Activated naive CD8-positive, alpha-beta T cell treated with anti-CD3 and anti-CD28 coated beads, Interleukin-2, amount 50 U/mL, for 24 hours (primary cell): ENCODE results near the gene POP5.
"Not testable (repeated sequence)": the region's sequence is repeated elsewhere in the genome, so short reads cannot be mapped to it uniquely, and the experiment has no call there.

Experiments
- ATAC-seq: fragments of 150-1000 bp; cut with Tn5 transposase; one replicate; pipeline ENCODE4 v1.10.0; 2021
- DNase-seq: peaks from one replicate; pipeline ENCODE4 v3.0.0; 2021
- H3K27ac Mint-ChIP-seq: one replicate; pipeline ENCODE4 v1.8.0; 2021; ENCODE audit warnings: mild to moderate bottlenecking, mixed read lengths
- H3K27me3 Mint-ChIP-seq: one replicate; pipeline ENCODE4 v1.8.0; 2021; ENCODE audit warnings: mixed read lengths
- H3K36me3 Mint-ChIP-seq: one replicate; pipeline ENCODE4 v1.8.0; 2021; ENCODE audit warnings: low read depth, mixed read lengths
- H3K4me1 Mint-ChIP-seq: one replicate; pipeline ENCODE4 v1.8.0; 2021; ENCODE audit warnings: mixed read lengths
- H3K4me3 Mint-ChIP-seq: one replicate; pipeline ENCODE4 v1.8.0; 2021; ENCODE audit warnings: mild to moderate bottlenecking, moderate library complexity, mixed read lengths
- H3K9me3 Mint-ChIP-seq: one replicate; pipeline ENCODE4 v1.8.0; 2021; ENCODE audit warnings: mixed read lengths

Gene POP5

GRCh38 chr12:120580787-120581723 is at the start of gene POP5:
POP5 (minus strand) TSS chr12:120581402; CDS start chr12:120581362, 40 bp downstream.
- Mint-ChIP-seq H3K36me3 (peaks cover 34% of the 10 kb centered on the region), H3K27me3 (peaks cover 11% of the 10 kb centered on the region), H3K4me1 (peaks cover 38% of the 10 kb centered on the region), H3K9me3 (no peaks in the 10 kb centered on the region), H3K27ac (peak within 1 kb of the TSS; percentile 91), H3K4me3 (peak within 1 kb of the TSS; percentile 97)
- ATAC-seq (peak; percentile 93), DNase-seq (peak; percentile 95)

- no peak overlapping the region for H3K27ac Mint-ChIP-seq
- no peaks in the 10 kb centered on the region for H3K36me3 Mint-ChIP-seq
- no peaks in the 10 kb centered on the region for H3K4me1 Mint-ChIP-seq
- no peak overlapping the region for H3K4me3 Mint-ChIP-seq
- ATAC-seq = no peak
- H3K27me3 Mint-ChIP-seq = peaks cover 4% of the 10 kb centered on the region
- DNase-seq = no peak
- no peaks in the 10 kb centered on the region for H3K9me3 Mint-ChIP-seq
Measured at GRCh38 chr12:120630104-120630892, 49.1 kb upstream of the POP5 start.

- no peak overlapping the region for H3K27ac Mint-ChIP-seq
- peaks cover 4% of the 10 kb centered on the region for H3K27me3 Mint-ChIP-seq
- no peak overlapping the region for H3K4me3 Mint-ChIP-seq
- H3K36me3 Mint-ChIP-seq = no peaks in the 10 kb centered on the region
- no peak for DNase-seq
- no peak for ATAC-seq
- no peaks in the 10 kb centered on the region for H3K4me1 Mint-ChIP-seq
- no peaks in the 10 kb centered on the region for H3K9me3 Mint-ChIP-seq
Measured at GRCh38 chr12:120628919-120629318, 47.7 kb upstream of the POP5 start.

- H3K9me3 Mint-ChIP-seq = no peaks in the 10 kb centered on the region
- ATAC-seq = peak; percentile 43
- peaks cover 7% of the 10 kb centered on the region for H3K27me3 Mint-ChIP-seq
- DNase-seq = peak; percentile 27
- no peaks in the 10 kb centered on the region for H3K36me3 Mint-ChIP-seq
- H3K4me1 Mint-ChIP-seq = no peaks in the 10 kb centered on the region
- no peak overlapping the region for H3K4me3 Mint-ChIP-seq
- H3K27ac Mint-ChIP-seq = no peak overlapping the region
Measured at GRCh38 chr12:120625557-120626419, 44.6 kb upstream of the POP5 start.

GRCh38 chr12:120620624-120621023 is 39.4 kb upstream of the POP5 start:
- no peak for DNase-seq
- no peaks in the 10 kb centered on the region for H3K36me3 Mint-ChIP-seq
- peaks cover 34% of the 10 kb centered on the region for H3K27me3 Mint-ChIP-seq
- no peak overlapping the region for H3K4me3 Mint-ChIP-seq
- ATAC-seq = no peak
- H3K9me3 Mint-ChIP-seq = no peaks in the 10 kb centered on the region
- peaks cover 3% of the 10 kb centered on the region for H3K4me1 Mint-ChIP-seq
- no peak overlapping the region for H3K27ac Mint-ChIP-seq

GRCh38 chr12:120618954-120619615 is 37.9 kb upstream of the POP5 start:
- Mint-ChIP-seq H3K27ac (no peak overlapping the region), H3K36me3 (no peaks in the 10 kb centered on the region), H3K4me3 (no peak overlapping the region), H3K4me1 (peaks cover 14% of the 10 kb centered on the region), H3K9me3 (no peaks in the 10 kb centered on the region), H3K27me3 (peaks cover 34% of the 10 kb centered on the region)
- no peak for DNase-seq
- ATAC-seq = no peak

GRCh38 chr12:120617767-120618166 is 36.6 kb upstream of the POP5 start:
- not testable (repeated sequence) for ATAC-seq, H3K9me3 Mint-ChIP-seq, H3K36me3 Mint-ChIP-seq, H3K27ac Mint-ChIP-seq, DNase-seq, H3K4me3 Mint-ChIP-seq
- Mint-ChIP-seq H3K4me1 (peaks cover 14% of the 10 kb centered on the region), H3K27me3 (peaks cover 34% of the 10 kb centered on the region)

GRCh38 chr12:120617193-120617592 is 36.0 kb upstream of the POP5 start:
- not testable (repeated sequence) for H3K36me3 Mint-ChIP-seq, ATAC-seq, H3K9me3 Mint-ChIP-seq, H3K27ac Mint-ChIP-seq, DNase-seq, H3K4me3 Mint-ChIP-seq
- peaks cover 34% of the 10 kb centered on the region for H3K27me3 Mint-ChIP-seq
- peaks cover 14% of the 10 kb centered on the region for H3K4me1 Mint-ChIP-seq

- Mint-ChIP-seq H3K27ac (peak overlapping the region; percentile 71), H3K4me3 (no peak overlapping the region), H3K27me3 (peaks cover 20% of the 10 kb centered on the region), H3K9me3 (no peaks in the 10 kb centered on the region), H3K4me1 (peaks cover 14% of the 10 kb centered on the region), H3K36me3 (no peaks in the 10 kb centered on the region)
- ATAC-seq (peak; percentile 79), DNase-seq (no peak)
Measured at GRCh38 chr12:120614848-120615247, 33.6 kb upstream of the POP5 start.

GRCh38 chr12:120611534-120611933 is 30.3 kb upstream of the POP5 start:
- not testable (repeated sequence) for DNase-seq, ATAC-seq, H3K27me3 Mint-ChIP-seq, H3K36me3 Mint-ChIP-seq, H3K4me3 Mint-ChIP-seq, H3K9me3 Mint-ChIP-seq, H3K27ac Mint-ChIP-seq
- peaks cover 10% of the 10 kb centered on the region for H3K4me1 Mint-ChIP-seq

- Mint-ChIP-seq H3K36me3 (no peaks in the 10 kb centered on the region), H3K27ac (no peak overlapping the region), H3K4me3 (no peak overlapping the region), H3K9me3 (no peaks in the 10 kb centered on the region), H3K4me1 (peaks cover 10% of the 10 kb centered on the region), H3K27me3 (no peaks in the 10 kb centered on the region)
- ATAC-seq (no peak), DNase-seq (no peak)
Measured at GRCh38 chr12:120610560-120610959, 29.4 kb upstream of the POP5 start.

- not testable (repeated sequence) for DNase-seq, H3K36me3 Mint-ChIP-seq, ATAC-seq, H3K4me3 Mint-ChIP-seq, H3K27me3 Mint-ChIP-seq, H3K4me1 Mint-ChIP-seq, H3K9me3 Mint-ChIP-seq, H3K27ac Mint-ChIP-seq
Measured at GRCh38 chr12:120602416-120602815, 21.2 kb upstream of the POP5 start.

GRCh38 chr12:120599672-120600552 is 18.7 kb upstream of the POP5 start:
- Mint-ChIP-seq H3K4me1 (no peaks in the 10 kb centered on the region), H3K27me3 (peaks cover 7% of the 10 kb centered on the region), H3K36me3 (no peaks in the 10 kb centered on the region), H3K27ac (no peak overlapping the region), H3K9me3 (no peaks in the 10 kb centered on the region), H3K4me3 (no peak overlapping the region)
- DNase-seq = no peak
- no peak for ATAC-seq
